ENCODE data around the gene MFN2. TPM values are rescaled to one million over a fixed set of nuclear protein-coding genes. Genes with fewer than 3 reads are reported as not detected.

The MFN2 gene
- total and polyA plus RNA-seq, 9 of the 15 experiments (the other 6 are each of a cell fraction or from before 2014, with no cell fraction given), result 10.5 to 158 (median 87.1) TPM

- TF ChIP-seq TEAD4 (IDR thresholded peaks at IDR 0.05; ENCODE audit: low read length) (no peak; the same call in 1 of the 2 replicates), TEAD4 (CRISPR knock-in tag; IDR thresholded peaks at IDR 0.05; ENCODE audit: borderline replicate concordance) (no peak), ZNF507 (tag; conservative IDR thresholded peaks at IDR 0.05) (no peak), KHSRP (IDR thresholded peaks at IDR 0.05) (no peak), MEIS2 (IDR thresholded peaks at IDR 0.05; ENCODE audit: partially characterized antibody) (peak; percentile 94), ZNF561 (CRISPR knock-in tag; conservative IDR thresholded peaks at IDR 0.05) (0 out of 2 replicates have a peak, but pooled peaks have one; percentile 17), MCM7 (IDR thresholded peaks at IDR 0.05) (no peak), RBFOX2 (IDR thresholded peaks at IDR 0.05; ENCODE audit: low read depth, low read length) (peak; percentile 56), SMARCE1 (IDR thresholded peaks at IDR 0.05) (peak; percentile 82), SMARCA4 (IDR thresholded peaks at IDR 0.05) (peak; percentile 83), CREB3 (tag; conservative IDR thresholded peaks at IDR 0.05; ENCODE audit: low read depth) (no peak), MTA3 (IDR thresholded peaks at IDR 0.05; ENCODE audit: borderline replicate concordance) (peak; percentile 26; the same call in 1 of the 2 replicates), POLR2G (IDR thresholded peaks at IDR 0.05; ENCODE audit: low read depth, low read length) (peak; percentile 50; the same call in 1 of the 2 replicates), MXI1 (IDR thresholded peaks at IDR 0.05; ENCODE audit: low read depth, low read length) (no peak), MAFG (tag; conservative IDR thresholded peaks at IDR 0.05) (peak; percentile 94), MED1 (CRISPR knock-in tag; IDR thresholded peaks at IDR 0.05; ENCODE audit: borderline replicate concordance) (no peak), LEF1 (IDR thresholded peaks at IDR 0.05) (0 out of 2 replicates have a peak, but pooled peaks have one; percentile 59), ZFX (CRISPR knock-in tag; IDR thresholded peaks at IDR 0.05) (peak; percentile 66), MEF2A (IDR thresholded peaks at IDR 0.05; ENCODE audit: control insufficient read depth, low read depth, low read length) (peak; percentile 59; the same call in 1 of the 2 replicates), ZNF239 (CRISPR knock-in tag; IDR thresholded peaks at IDR 0.05) (no peak), SIN3A (IDR thresholded peaks at IDR 0.05; ENCODE audit: borderline replicate concordance in 2 of 2, control insufficient read depth in 1 of 2, low read depth in 2 of 2, low read length in 2 of 2) (no peak), JUN (IDR thresholded peaks at IDR 0.05; ENCODE audit: borderline replicate concordance, low read depth, low read length) (peak; percentile 97), JUN (CRISPR knock-in tag; IDR thresholded peaks at IDR 0.05; ENCODE audit: borderline replicate concordance) (no peak), KLF10 (CRISPR knock-in tag; IDR thresholded peaks at IDR 0.05) (no peak), VEZF1 (CRISPR knock-in tag; IDR thresholded peaks at IDR 0.05) (peak; percentile 65), MEF2D (tag; conservative IDR thresholded peaks at IDR 0.05; ENCODE audit: low read depth) (peak; percentile 50; the same call in 1 of the 2 replicates), ZNF316 (IDR thresholded peaks at IDR 0.05) (peak; percentile 99), SRF (CRISPR knock-in tag; IDR thresholded peaks at IDR 0.05) (peak in 1 of 2 experiments; percentile 72; a peak in 1 of 4 replicates), CBX1 (IDR thresholded peaks at IDR 0.05; ENCODE audit: low read depth) (no peak)
These were observed 71.8 kb downstream of the MFN2 start (continued) for GRCh38 chr1:12052008-12052573.
